ENCODE results near the gene TRIM61. TPM values are rescaled to one million over a fixed set of nuclear protein-coding genes. Genes with fewer than 3 reads are reported as not detected.
"Not testable (repeated sequence)": the region's sequence is repeated elsewhere in the genome, so short reads cannot be mapped to it uniquely, and the experiment has no call there.

The TRIM61 gene
- total RNA-seq, 1 donor from 2014 or later, result not detected

- Histone ChIP-seq H3K9me3 (peaks cover 0 to 6% of the 10 kb centered on the region in 2 donors), H3K4me1 (peaks cover 0 to 5% of the 10 kb centered on the region in 2 donors), H3K27ac (no peak overlapping the region), H3K36me3 (no peaks in the 10 kb centered on the region), H3K4me3 (no peak overlapping the region), H3K27me3 (no peaks in the 10 kb centered on the region)
- intact Hi-C loops (cut with DNase I), result no loop called here
- TF ChIP-seq CTCF (IDR thresholded peaks at IDR 0.05), result no peak
- DNase-seq (ENCODE audit: low spot score in 2 of 2), result no peak
These were observed 17.6 kb downstream of the TRIM61 start for GRCh38 chr4:164959896-164960295.

- H3K36me3 ChIP-seq; intact Hi-C loops (cut with DNase I); H3K27ac ChIP-seq: not testable (repeated sequence)
These were observed 18.0 kb downstream of the TRIM61 start for GRCh38 chr4:164959421-164959820.

GRCh38 chr4:164956766-164957643 is 20.5 kb downstream of the TRIM61 start:
- intact Hi-C loops (cut with DNase I), result no loop called here
- H3K27me3 ChIP-seq, result no peaks in the 10 kb centered on the region
- no peak for TF ChIP-seq CTCF (IDR thresholded peaks at IDR 0.05)
- DNase-seq (ENCODE audit: low spot score in 2 of 2), result peak; percentile 33 to 75
- no peaks in the 10 kb centered on the region for H3K36me3 ChIP-seq
- peak overlapping the region in 1 of 2 donors; percentile 67 for H3K27ac ChIP-seq
- H3K9me3 ChIP-seq, result peaks cover 0 to 6% of the 10 kb centered on the region in 2 donors
- H3K4me3 ChIP-seq, result peak overlapping the region; percentile 71 to 83
- peaks cover 0 to 5% of the 10 kb centered on the region in 2 donors for H3K4me1 ChIP-seq

More at GRCh38 chr4:164959421-164959820, 18.0 kb downstream of the TRIM61 start:
- not testable (repeated sequence) for DNase-seq (ENCODE audit: low spot score in 2 of 2); H3K4me3 ChIP-seq; H3K9me3 ChIP-seq; H3K4me1 ChIP-seq; H3K27me3 ChIP-seq

GRCh38 chr4:164955107-164955805 is 22.2 kb downstream of the TRIM61 start:
- H3K27me3 ChIP-seq, result no peaks in the 10 kb centered on the region
- H3K36me3 ChIP-seq, result no peaks in the 10 kb centered on the region
- peaks cover 0 to 5% of the 10 kb centered on the region in 2 donors for H3K4me1 ChIP-seq
- TF ChIP-seq CTCF (IDR thresholded peaks at IDR 0.05), result no peak
- H3K9me3 ChIP-seq, result peaks cover 0 to under 1% of the 10 kb centered on the region in 2 donors
- DNase-seq (ENCODE audit: low spot score in 2 of 2), result no peak
- no peak overlapping the region for H3K27ac ChIP-seq
- no peak overlapping the region for H3K4me3 ChIP-seq
- intact Hi-C loops (cut with DNase I), result no loop called here

- no peaks in the 10 kb centered on the region for H3K9me3 ChIP-seq
- no peak for TF ChIP-seq CTCF (IDR thresholded peaks at IDR 0.05)
- H3K4me1 ChIP-seq, result peaks cover 0 to 5% of the 10 kb centered on the region in 2 donors
- no peak overlapping the region for H3K27ac ChIP-seq
- H3K36me3 ChIP-seq, result no peaks in the 10 kb centered on the region
- DNase-seq (ENCODE audit: low spot score in 2 of 2), result no peak
- H3K4me3 ChIP-seq, result no peak overlapping the region
- H3K27me3 ChIP-seq, result no peaks in the 10 kb centered on the region
- intact Hi-C loops (cut with DNase I), result no loop called here
These were observed 24.9 kb downstream of the TRIM61 start for GRCh38 chr4:164952551-164952950.

All from ascending aorta (tissue), 2 donors.